B cell (primary cell): ENCODE measurements around the gene DDAH2. TPM values are rescaled to one million over a fixed set of nuclear protein-coding genes. Genes with fewer than 3 reads are reported as not detected.

Source experiments
- ATAC-seq: fragments of 200-7000 bp; cut with Tn5 transposase; one replicate; pipeline ENCODE4 v1.10.0; 2021; ENCODE audit warnings: low read depth, mild to moderate bottlenecking, moderate number of reproducible peaks, moderate library complexity
- CTCF ChIA-PET: fragments of 350-600 bp; sonication (Branson Sonifier 250); formaldehyde crosslinking; loops from one replicate; lab custom pipeline; 2021; ENCODE audit warnings: antibody characterized with exemption, inconsistent platforms; lab: Charles Lee
- POLR2A ChIA-PET: fragments of 350-600 bp; sonication (Branson Sonifier 250); formaldehyde crosslinking; loops from one replicate; lab custom pipeline; 2021; ENCODE audit warnings: antibody characterized with exemption; lab: Charles Lee
- DNase-seq: peaks from one replicate; pipeline ENCODE4 v3.0.0; 2013
- H2AFZ ChIP-seq: 2 replicates; pipeline ENCODE4 v1.6.1; 2012; ENCODE audit warnings: mild to moderate bottlenecking, low read depth, low read length; ENCODE audit not compliant: insufficient read depth, poor library complexity, severe bottlenecking
- H3K27ac ChIP-seq, 2 donors: 1 replicate in 1 of 2; 2 replicates in 1 of 2; pipeline ENCODE4 v1.5.1; 2012 to 2013; ENCODE audit warnings: low read length in 2 of 2, mild to moderate bottlenecking in 2 of 2, moderate library complexity in 1 of 2
- H3K27me3 ChIP-seq, 4 experiments: fragments of 200-600 bp in 1 of 4; sonication (generic) in 1 of 4; replicated peaks in 1 of 4; 1 replicate in 2 of 4; 2 replicates in 2 of 4; pipeline versions ENCODE4 v1.6.1 to v1.7.0; 2013 to 2016; ENCODE audit warnings: low read length in 3 of 4, mild to moderate bottlenecking in 2 of 4, mixed read lengths in 1 of 4, moderate library complexity in 1 of 4; ENCODE audit not compliant: insufficient read depth in 4 of 4, control insufficient read depth in 3 of 4; ENCODE audit errors: control extremely low read depth in 1 of 4
- H3K36me3 ChIP-seq, 2 experiments: replicated peaks in 1 of 2; 1 replicate in 1 of 2; 2 replicates in 1 of 2; pipeline versions ENCODE4 v1.6.1 to v1.7.1; 2013; ENCODE audit warnings: low read length in 1 of 2; ENCODE audit not compliant: insufficient read depth in 2 of 2, control insufficient read depth in 1 of 2; ENCODE audit errors: control extremely low read depth in 1 of 2, extremely low read depth in 1 of 2
- H3K4me1 ChIP-seq, 2 donors: fragments of 200-600 bp in 1 of 2; sonication (generic) in 1 of 2; 1 replicate in 1 of 2; 2 replicates in 1 of 2; pipeline versions ENCODE4 v1.5.1 to v1.6.1; 2013 to 2017; ENCODE audit warnings: low read length in 2 of 2; ENCODE audit not compliant: control insufficient read depth in 2 of 2, insufficient read depth in 2 of 2
- H3K4me2 ChIP-seq: replicated peaks from 2 replicates; pipeline ENCODE3; 2012; ENCODE audit warnings: mild to moderate bottlenecking, low read depth, low read length; ENCODE audit not compliant: poor library complexity, severe bottlenecking
- H3K4me3 ChIP-seq, 5 experiments: fragments of 200-600 bp in 1 of 5; sonication (generic) in 1 of 5; 1 replicate in 3 of 5; 2 replicates in 2 of 5; pipeline versions ENCODE4 v1.5.1 to v1.7.0; 2011 to 2016; ENCODE audit warnings: low read length in 4 of 5, mild to moderate bottlenecking in 4 of 5, low read depth in 2 of 5, control low read depth in 1 of 5, moderate library complexity in 1 of 5; ENCODE audit not compliant: insufficient read depth in 1 of 5; ENCODE audit errors: control extremely low read depth in 1 of 5, extremely low read depth in 1 of 5
- H3K79me2 ChIP-seq: fragments of 200-600 bp; sonication (generic); one replicate; pipeline ENCODE4 v1.6.0; 2016; ENCODE audit warnings: low read length; ENCODE audit not compliant: control insufficient read depth, insufficient read depth
- H3K9ac ChIP-seq: fragments of 200-600 bp; sonication (generic); 2 replicates; pipeline ENCODE4 v1.6.1; 2017; ENCODE audit warnings: mild to moderate bottlenecking, low read length, moderate library complexity
- H3K9me3 ChIP-seq, 3 donors: one replicate each; pipeline versions ENCODE4 v1.6.1 to v1.7.1; 2013; ENCODE audit warnings: low read length in 2 of 3; ENCODE audit not compliant: control insufficient read depth in 2 of 3, insufficient read depth in 1 of 3; ENCODE audit errors: control extremely low read depth in 1 of 3
- H4K20me1 ChIP-seq: 2 replicates; pipeline ENCODE4 v1.6.0; 2012; ENCODE audit warnings: mild to moderate bottlenecking, low read length; ENCODE audit not compliant: insufficient read depth, control insufficient read depth, poor library complexity, severe bottlenecking
- H3K27ac Mint-ChIP-seq: one replicate; pipeline ENCODE4 v1.8.0; 2021; ENCODE audit warnings: mixed read lengths
- H3K27me3 Mint-ChIP-seq: one replicate; pipeline ENCODE4 v1.8.0; 2021; ENCODE audit warnings: mixed read lengths
- H3K4me1 Mint-ChIP-seq: one replicate; pipeline ENCODE4 v1.8.0; 2021; ENCODE audit warnings: mixed read lengths
- H3K4me3 Mint-ChIP-seq: one replicate; pipeline ENCODE4 v1.8.0; 2021; ENCODE audit warnings: mixed read lengths
- H3K9me3 Mint-ChIP-seq: one replicate; pipeline ENCODE4 v1.8.0; 2022; ENCODE audit warnings: mixed read lengths; ENCODE audit not compliant: insufficient read depth
- CTCF ChIP-seq: fragments of 200-600 bp; IDR thresholded peaks from one replicate; pipeline ENCODE4 v1.8.0; 2022; ENCODE audit warnings: antibody characterized with exemption, mild to moderate bottlenecking
- EZH2 ChIP-seq: IDR thresholded peaks from 2 replicates; pipeline ENCODE4 v1.6.1; 2012; ENCODE audit warnings: borderline replicate concordance, low read depth, mild to moderate bottlenecking, moderate library complexity, low read length; ENCODE audit not compliant: insufficient read depth, poor library complexity, severe bottlenecking
- WGBS: methylation state at CpG from one replicate; pipeline ENCODE4 v1.1.5; 2013; ENCODE audit warnings: missing lambda C conversion rate; ENCODE audit not compliant: insufficient coverage; 5-methylcytosine and 5-hydroxymethylcytosine counted together
- intact Hi-C: fragments of 100-400 bp; cut with micrococcal nuclease; formaldehyde crosslinking; loops from one replicate; pipeline ENCODE4 v1.10.0; 2022
- polyA plus RNA-seq: library from polyadenylated mRNA; depleted of rRNA; stranded (reverse); fragments of >200 nt; gene quantifications from 2 replicates; pipeline ENCODE4 v1.2.3, GENCODE V29; 2012
- total RNA-seq, 2 donors: library from RNA; stranded (reverse); fragments of 120-200 nt in 1 of 2; gene quantifications; 1 replicate in 1 of 2; 2 replicates in 1 of 2; pipeline versions ENCODE4 v1.2.3 to v1.2.4, GENCODE V29; 2013 to 2022

Gene DDAH2
- total and polyA plus RNA-seq, 2 donors (not counting 1 experiment from before 2014, with no cell fraction given): 59.2 to 87.2 TPM

GRCh38 chr6:31761343-31761742 lies 32.2 kb upstream of the DDAH2 start:
- no peak overlapping the region for H3K9ac ChIP-seq
- POLR2A ChIA-PET: interaction anchor here (0.6 kb wide), 2 partner anchors 10 to 71 kb away, joined by 3 to 7 read pairs; no protein-coding TSS in a partner anchor
- no peaks in the 10 kb centered on the region for H3K27me3 Mint-ChIP-seq

GRCh38 chr6:31760790-31761189 lies 31.7 kb upstream of the DDAH2 start:
- Mint-ChIP-seq H3K4me3 (no peak overlapping the region), H3K27ac (no peak overlapping the region), H3K9me3 (no peaks in the 10 kb centered on the region), H3K27me3 (no peaks in the 10 kb centered on the region), H3K4me1 (no peaks in the 10 kb centered on the region)
- POLR2A ChIA-PET: interaction anchor here (0.6 kb wide), 2 partner anchors 11 to 15 kb away, joined by 3 to 5 read pairs; no protein-coding TSS in a partner anchor
- WGBS: 100% methylated on average over 1 of the region's 5 CpGs
- Histone ChIP-seq H2AFZ (no peak overlapping the region), H3K9ac (no peak overlapping the region), H3K4me2 (no peak overlapping the region), H3K4me3 (no peak overlapping the region), H3K9me3 (no peaks in the 10 kb centered on the region), H3K36me3 (peaks cover 0 to 14% of the 10 kb centered on the region in 2 experiments), H3K4me1 (no peaks in the 10 kb centered on the region), H3K27ac (no peak overlapping the region), H4K20me1 (no peaks in the 10 kb centered on the region), H3K79me2 (no peaks in the 10 kb centered on the region), H3K27me3 (no peaks in the 10 kb centered on the region)
- intact Hi-C loops: no loop called here
- DNase-seq (no peak), ATAC-seq (no peak)
- no peak for TF ChIP-seq EZH2
- no peak for TF ChIP-seq CTCF
- CTCF ChIA-PET: no interaction called here

More at GRCh38 chr6:31761343-31761742, 32.2 kb upstream of the DDAH2 start:
- H3K36me3 ChIP-seq: peaks cover 0 to 14% of the 10 kb centered on the region in 2 experiments
- TF ChIP-seq CTCF (no peak), EZH2 (no peak)
- DNase-seq: no peak
- no peak overlapping the region for H3K4me3 ChIP-seq
- no peak overlapping the region for H2AFZ ChIP-seq
- Mint-ChIP-seq H3K9me3 (no peaks in the 10 kb centered on the region), H3K4me1 (no peaks in the 10 kb centered on the region), H3K4me3 (no peak overlapping the region), H3K27ac (no peak overlapping the region)
- no peaks in the 10 kb centered on the region for H3K4me1 ChIP-seq
- no peak overlapping the region for H3K4me2 ChIP-seq
- H3K79me2 ChIP-seq: no peaks in the 10 kb centered on the region
- H4K20me1 ChIP-seq: no peaks in the 10 kb centered on the region
- no peak for ATAC-seq
- intact Hi-C loops: no loop called here
- CTCF ChIA-PET: no interaction called here
- 100% methylated on average over 8 of the region's 8 CpGs for WGBS
- H3K27me3 ChIP-seq: no peaks in the 10 kb centered on the region
- no peaks in the 10 kb centered on the region for H3K9me3 ChIP-seq
- H3K27ac ChIP-seq: no peak overlapping the region
